Endodermal cell (in vitro differentiated cells): ENCODE measurements around the gene MYL10. TPM values are rescaled to one million over a fixed set of nuclear protein-coding genes. Genes with fewer than 3 reads are reported as not detected.

Experiments used
- DNase-seq: peaks from one replicate; pipeline ENCODE4 v3.0.0-alpha.2; 2017
- H3K27ac ChIP-seq: 2 replicates; pipeline ENCODE4 v1.5.1; 2013; ENCODE audit warnings: mild to moderate bottlenecking, low read depth, low read length, moderate library complexity
- H3K27me3 ChIP-seq: 2 replicates; pipeline ENCODE4 v1.6.1; 2013; ENCODE audit warnings: mild to moderate bottlenecking, low read length, moderate library complexity; ENCODE audit not compliant: insufficient read depth, control insufficient read depth, poor library complexity, severe bottlenecking
- H3K36me3 ChIP-seq: 2 replicates; pipeline ENCODE4 v1.7.0; 2013; ENCODE audit warnings: mild to moderate bottlenecking, low read length, moderate library complexity; ENCODE audit not compliant: control insufficient read depth, insufficient read depth
- H3K4me1 ChIP-seq: one replicate; pipeline ENCODE4 v1.7.0; 2013; ENCODE audit warnings: low read length; ENCODE audit not compliant: control insufficient read depth, insufficient read depth
- H3K4me3 ChIP-seq: 2 replicates; pipeline ENCODE4 v1.5.1; 2013; ENCODE audit warnings: mild to moderate bottlenecking, low read length, moderate library complexity
- H3K9ac ChIP-seq: 2 replicates; pipeline ENCODE4 v1.6.1; 2013; ENCODE audit warnings: mild to moderate bottlenecking, low read length, moderate library complexity; ENCODE audit not compliant: poor library complexity, severe bottlenecking; ENCODE audit errors: extremely low read depth
- H3K9me3 ChIP-seq: 2 replicates; pipeline ENCODE4 v1.6.1; 2013; ENCODE audit warnings: mild to moderate bottlenecking, low read length, moderate library complexity; ENCODE audit not compliant: control insufficient read depth
- H3K27ac Mint-ChIP-seq: 2 replicates; pipeline ENCODE4 v1.8.0; 2020; ENCODE audit warnings: mixed read lengths
- H3K27me3 Mint-ChIP-seq: 2 replicates; pipeline ENCODE4 v1.8.0; 2021; ENCODE audit warnings: mild to moderate bottlenecking, mixed read lengths; ENCODE audit not compliant: insufficient read depth
- H3K36me3 Mint-ChIP-seq: 2 replicates; pipeline ENCODE4 v1.8.0; 2020; ENCODE audit warnings: low read depth, mixed read lengths
- H3K4me1 Mint-ChIP-seq: 2 replicates; pipeline ENCODE4 v1.8.0; 2020; ENCODE audit warnings: mixed read lengths
- H3K4me3 Mint-ChIP-seq: 2 replicates; pipeline ENCODE4 v1.8.0; 2020; ENCODE audit warnings: mild to moderate bottlenecking, moderate library complexity, mixed read lengths
- H3K9me3 Mint-ChIP-seq: 2 replicates; pipeline ENCODE4 v1.8.0; 2020; ENCODE audit warnings: mild to moderate bottlenecking, mixed read lengths
- WGBS, 2 experiments: methylation state at CpG; one replicate each; pipeline versions ENCODE4 v1.1.5 to v1.1.7; 2013; ENCODE audit warnings: missing lambda C conversion rate in 2 of 2, mixed read lengths in 1 of 2; ENCODE audit not compliant: insufficient coverage in 1 of 2, insufficient read length in 1 of 2; 5-methylcytosine and 5-hydroxymethylcytosine counted together
- total RNA-seq, 2 donors: library from RNA; stranded (reverse); fragmentation: NEBNext Ultra II Directional in 1 of 2; extraction: Animal tissue kit (Norgen Biotek cat#: 25700) in 1 of 2; gene quantifications; 2 replicates in 1 of 2; 3 replicates in 1 of 2; pipeline ENCODE4 v1.2.1, GENCODE V29; 2021
- TF ChIP-seq, protein P1 (sequence below): fragments of 200-600 bp; sonication (generic); conservative IDR thresholded peaks from 2 replicates; pipeline ENCODE4 v1.5.0; 2021; ENCODE audit warnings: antibody characterized with exemption, mild to moderate bottlenecking

Gene MYL10
- total RNA-seq, 2 donors from 2014 or later, result not detected

DNA sequence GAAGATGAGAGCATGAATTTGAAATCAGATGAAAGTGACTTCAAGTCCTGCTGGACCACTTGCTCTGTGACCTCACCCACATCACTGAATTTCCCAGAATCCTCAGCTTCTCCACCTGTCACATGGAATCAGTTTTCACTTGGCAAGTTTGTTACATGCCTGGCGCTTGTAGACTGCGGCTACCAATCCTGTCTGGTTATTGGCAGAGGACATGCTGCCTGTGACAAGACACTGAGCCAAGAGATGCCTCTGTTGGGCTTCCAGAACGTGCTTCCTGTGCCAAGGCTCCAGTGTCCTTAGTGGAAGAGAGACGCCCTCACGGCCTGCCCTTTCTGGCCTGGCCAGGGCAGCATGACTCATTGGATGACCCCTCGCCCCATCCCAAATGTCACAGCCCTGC lies 4.4 kb upstream of the MYL10 start:
- WGBS, 2 experiments, result 81 to 86% methylated on average over 3 to 6 of the region's 6 CpGs
- Histone ChIP-seq H3K36me3 (no peaks in the 10 kb centered on the region), H3K9ac (no peak overlapping the region), H3K9me3 (no peaks in the 10 kb centered on the region), H3K4me1 (no peaks in the 10 kb centered on the region), H3K4me3 (no peak overlapping the region), H3K27me3 (no peaks in the 10 kb centered on the region), H3K27ac (no peak overlapping the region)
- Mint-ChIP-seq H3K27me3 (no peaks in the 10 kb centered on the region), H3K4me3 (no peak overlapping the region), H3K9me3 (peaks cover 4% of the 10 kb centered on the region), H3K27ac (no peak overlapping the region), H3K36me3 (no peaks in the 10 kb centered on the region), H3K4me1 (no peaks in the 10 kb centered on the region)
- TF ChIP-seq, protein P1, sequence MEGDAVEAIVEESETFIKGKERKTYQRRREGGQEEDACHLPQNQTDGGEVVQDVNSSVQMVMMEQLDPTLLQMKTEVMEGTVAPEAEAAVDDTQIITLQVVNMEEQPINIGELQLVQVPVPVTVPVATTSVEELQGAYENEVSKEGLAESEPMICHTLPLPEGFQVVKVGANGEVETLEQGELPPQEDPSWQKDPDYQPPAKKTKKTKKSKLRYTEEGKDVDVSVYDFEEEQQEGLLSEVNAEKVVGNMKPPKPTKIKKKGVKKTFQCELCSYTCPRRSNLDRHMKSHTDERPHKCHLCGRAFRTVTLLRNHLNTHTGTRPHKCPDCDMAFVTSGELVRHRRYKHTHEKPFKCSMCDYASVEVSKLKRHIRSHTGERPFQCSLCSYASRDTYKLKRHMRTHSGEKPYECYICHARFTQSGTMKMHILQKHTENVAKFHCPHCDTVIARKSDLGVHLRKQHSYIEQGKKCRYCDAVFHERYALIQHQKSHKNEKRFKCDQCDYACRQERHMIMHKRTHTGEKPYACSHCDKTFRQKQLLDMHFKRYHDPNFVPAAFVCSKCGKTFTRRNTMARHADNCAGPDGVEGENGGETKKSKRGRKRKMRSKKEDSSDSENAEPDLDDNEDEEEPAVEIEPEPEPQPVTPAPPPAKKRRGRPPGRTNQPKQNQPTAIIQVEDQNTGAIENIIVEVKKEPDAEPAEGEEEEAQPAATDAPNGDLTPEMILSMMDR, result no peak
- DNase-seq, result no peak

DNA sequence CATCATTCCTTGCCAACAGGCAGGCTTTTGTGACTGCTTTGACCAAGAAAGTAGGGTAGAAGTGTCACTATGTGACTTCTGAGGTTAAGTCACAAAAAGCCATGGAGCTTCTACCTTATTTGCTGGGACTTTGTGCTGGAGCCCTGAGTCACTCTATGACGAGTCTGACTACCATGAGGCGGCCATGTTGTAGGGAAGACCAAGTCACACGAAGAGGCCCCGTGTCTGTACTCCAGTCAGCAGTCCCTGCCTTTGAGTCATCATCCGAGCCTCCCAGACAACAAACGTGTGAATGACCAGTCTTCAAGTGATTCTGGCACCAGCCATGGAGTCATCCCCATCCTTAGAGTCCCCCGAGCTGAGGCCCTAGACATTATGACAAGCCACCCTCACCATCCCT lies 3.5 kb upstream of the MYL10 start:
- Mint-ChIP-seq H3K4me1 (no peaks in the 10 kb centered on the region), H3K27ac (no peak overlapping the region), H3K4me3 (no peak overlapping the region), H3K27me3 (no peaks in the 10 kb centered on the region), H3K9me3 (peaks cover 4% of the 10 kb centered on the region), H3K36me3 (no peaks in the 10 kb centered on the region)
- no peak overlapping the region for H3K9ac ChIP-seq
- TF ChIP-seq, protein P1, result no peak
- DNase-seq, result no peak
- H3K36me3 ChIP-seq, result no peaks in the 10 kb centered on the region
- 77 to 81% methylated on average over 6 to 7 of the region's 7 CpGs for WGBS, 2 experiments
- no peak overlapping the region for H3K4me3 ChIP-seq
- no peaks in the 10 kb centered on the region for H3K4me1 ChIP-seq
- H3K9me3 ChIP-seq, result no peaks in the 10 kb centered on the region
- H3K27me3 ChIP-seq, result no peaks in the 10 kb centered on the region
- H3K27ac ChIP-seq, result no peak overlapping the region

DNA sequence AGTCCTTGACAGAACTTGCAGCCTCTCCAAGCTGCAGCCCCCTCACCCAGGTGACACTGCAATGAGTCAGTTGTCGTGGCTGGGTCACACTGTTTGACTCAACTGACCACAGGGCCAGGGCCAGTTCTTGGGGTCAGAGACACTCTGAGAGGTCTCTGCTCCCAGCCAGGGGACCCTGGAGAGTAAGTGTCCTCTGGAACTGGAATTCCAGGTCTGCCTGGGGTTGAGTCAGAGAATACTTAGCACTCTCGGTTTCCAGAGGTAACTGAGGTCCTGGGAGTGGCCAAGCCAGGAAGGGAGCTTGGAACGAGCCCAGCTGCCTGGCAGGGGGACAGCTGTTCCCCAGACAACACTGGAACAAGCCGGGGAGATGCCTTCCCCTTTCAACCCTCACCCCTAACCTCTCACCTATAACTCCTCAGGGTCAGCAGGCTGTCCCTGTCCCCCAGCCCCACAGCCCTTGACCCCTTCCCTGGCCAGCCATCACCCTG lies 2.2 kb upstream of the MYL10 start:
- Histone ChIP-seq H3K36me3 (no peaks in the 10 kb centered on the region), H3K9me3 (no peaks in the 10 kb centered on the region), H3K9ac (no peak overlapping the region), H3K27ac (no peak overlapping the region), H3K4me1 (no peaks in the 10 kb centered on the region), H3K4me3 (no peak overlapping the region), H3K27me3 (no peaks in the 10 kb centered on the region)
- Mint-ChIP-seq H3K4me1 (peaks cover under 1% of the 10 kb centered on the region), H3K9me3 (peaks cover 4% of the 10 kb centered on the region), H3K27ac (no peak overlapping the region), H3K4me3 (no peak overlapping the region), H3K36me3 (no peaks in the 10 kb centered on the region), H3K27me3 (no peaks in the 10 kb centered on the region)
- WGBS, 2 experiments, result 77 to 82% methylated on average over 3 to 4 of the region's 4 CpGs
- no peak for DNase-seq
- TF ChIP-seq, protein P1, result no peak
